ENCODE data around the gene PLXNA4. TPM values are rescaled to one million over a fixed set of nuclear protein-coding genes. Genes with fewer than 3 reads are reported as not detected.

The PLXNA4 gene
- total RNA-seq, 1 experiment from 2014 or later, result not detected

DNA sequence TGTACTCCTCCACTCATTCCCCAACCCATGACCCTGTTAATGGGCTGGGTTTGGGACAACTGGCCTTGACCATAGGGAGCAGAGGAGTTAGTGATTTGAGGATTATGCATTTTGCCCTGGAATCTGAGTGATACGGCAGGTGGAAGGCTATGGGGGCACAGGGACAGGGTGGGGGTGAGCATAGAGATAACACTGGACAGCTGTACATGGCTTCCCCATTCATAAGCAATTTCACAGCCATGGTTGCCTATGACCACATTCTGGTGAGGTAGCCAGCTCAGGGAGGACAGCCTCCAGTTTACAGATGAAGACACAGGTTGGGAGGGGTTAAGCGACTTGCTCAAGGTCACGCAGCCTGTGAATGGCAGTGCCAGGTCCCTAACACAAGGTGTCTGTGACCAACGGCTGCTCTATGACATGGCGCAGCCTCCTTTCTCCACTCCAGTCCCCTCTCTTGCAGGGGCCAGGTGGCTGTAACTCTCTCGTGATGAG, 319.5 kb downstream of the PLXNA4 start:
- Mint-ChIP-seq H3K27ac (ENCODE audit: low read depth, unreplicated experiment) (no peak overlapping the region), H3K9me3 (ENCODE audit: unreplicated experiment) (peaks cover 9% of the 10 kb centered on the region), H3K4me1 (ENCODE audit: insufficient read depth, unreplicated experiment) (no peaks in the 10 kb centered on the region), H3K27me3 (ENCODE audit: insufficient read depth, unreplicated experiment) (no peaks in the 10 kb centered on the region), H3K4me3 (ENCODE audit: unreplicated experiment) (no peak overlapping the region), H3K36me3 (ENCODE audit: insufficient read depth, unreplicated experiment) (no peaks in the 10 kb centered on the region)
- ChIA-PET POLR2A (no interaction called here), CTCF (interaction anchor here (0.6 kb wide), 1 partner anchor 312 kb away, joined by 4 read pairs; no protein-coding TSS in a partner anchor)
- intact Hi-C loops (cut with micrococcal nuclease), result no loop called here
- TF ChIP-seq CTCF (IDR thresholded peaks at IDR 0.05; ENCODE audit: unreplicated experiment), result no peak
- BruUV-seq (replicated peaks), result no TSS peak
- DNase-seq (ENCODE audit: unreplicated experiment), result no peak

DNA sequence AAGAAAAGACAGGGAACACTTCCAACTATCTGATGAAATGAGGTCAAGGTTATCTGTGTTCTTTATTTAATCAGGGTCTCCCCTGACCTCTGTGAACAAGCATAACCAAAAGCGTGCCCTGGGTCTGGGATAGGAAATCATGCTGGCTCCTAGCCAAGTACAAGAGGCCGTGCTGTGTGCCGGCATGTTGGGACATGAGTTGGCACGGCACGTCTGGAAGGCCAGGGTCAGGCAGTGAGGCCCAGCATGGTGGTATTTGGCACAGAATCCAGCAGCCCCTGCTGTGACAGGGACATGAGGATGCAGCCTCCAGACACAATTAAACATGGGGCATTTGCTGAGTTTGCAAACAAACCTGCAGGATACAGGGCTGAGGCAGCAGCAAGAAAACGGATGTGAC, 320.4 kb downstream of the PLXNA4 start:
- no peaks in the 10 kb centered on the region for H3K4me1 Mint-ChIP-seq (ENCODE audit: insufficient read depth, unreplicated experiment)
- peaks cover 9% of the 10 kb centered on the region for H3K9me3 Mint-ChIP-seq (ENCODE audit: unreplicated experiment)
- TF ChIP-seq CTCF (IDR thresholded peaks at IDR 0.05; ENCODE audit: unreplicated experiment), result no peak
- ChIA-PET CTCF (interaction anchor here (0.9 kb wide), 1 partner anchor 110 kb away, joined by 3 read pairs; no protein-coding TSS in a partner anchor), POLR2A (no interaction called here)
- intact Hi-C loops (cut with micrococcal nuclease), result no loop called here
- BruUV-seq (replicated peaks), result no TSS peak
- no peak overlapping the region for H3K27ac Mint-ChIP-seq (ENCODE audit: low read depth, unreplicated experiment)
- no peaks in the 10 kb centered on the region for H3K27me3 Mint-ChIP-seq (ENCODE audit: insufficient read depth, unreplicated experiment)
- no peak overlapping the region for H3K4me3 Mint-ChIP-seq (ENCODE audit: unreplicated experiment)
- H3K36me3 Mint-ChIP-seq (ENCODE audit: insufficient read depth, unreplicated experiment), result no peaks in the 10 kb centered on the region
- peak; percentile 59 for DNase-seq (ENCODE audit: unreplicated experiment)

GRCh38 chr7:132255115-132255797, 321.0 kb downstream of the PLXNA4 start:
- CTCF ChIA-PET, result interaction anchor here (0.9 kb wide), 1 partner anchor 111 kb away, joined by 3 read pairs; no protein-coding TSS in a partner anchor
- no peaks in the 10 kb centered on the region for H3K36me3 Mint-ChIP-seq (ENCODE audit: insufficient read depth, unreplicated experiment)
- TF ChIP-seq CTCF (IDR thresholded peaks at IDR 0.05; ENCODE audit: unreplicated experiment), result no peak
- H3K27ac Mint-ChIP-seq (ENCODE audit: low read depth, unreplicated experiment), result no peak overlapping the region
- POLR2A ChIA-PET, result no interaction called here
- H3K9me3 Mint-ChIP-seq (ENCODE audit: unreplicated experiment), result peaks cover 9% of the 10 kb centered on the region
- no peak overlapping the region for H3K4me3 Mint-ChIP-seq (ENCODE audit: unreplicated experiment)
- intact Hi-C loops (cut with micrococcal nuclease), result no loop called here
- H3K27me3 Mint-ChIP-seq (ENCODE audit: insufficient read depth, unreplicated experiment), result no peaks in the 10 kb centered on the region
- no peak for DNase-seq (ENCODE audit: unreplicated experiment)
- no TSS peak for BruUV-seq (replicated peaks)
- H3K4me1 Mint-ChIP-seq (ENCODE audit: insufficient read depth, unreplicated experiment), result no peaks in the 10 kb centered on the region

DNA sequence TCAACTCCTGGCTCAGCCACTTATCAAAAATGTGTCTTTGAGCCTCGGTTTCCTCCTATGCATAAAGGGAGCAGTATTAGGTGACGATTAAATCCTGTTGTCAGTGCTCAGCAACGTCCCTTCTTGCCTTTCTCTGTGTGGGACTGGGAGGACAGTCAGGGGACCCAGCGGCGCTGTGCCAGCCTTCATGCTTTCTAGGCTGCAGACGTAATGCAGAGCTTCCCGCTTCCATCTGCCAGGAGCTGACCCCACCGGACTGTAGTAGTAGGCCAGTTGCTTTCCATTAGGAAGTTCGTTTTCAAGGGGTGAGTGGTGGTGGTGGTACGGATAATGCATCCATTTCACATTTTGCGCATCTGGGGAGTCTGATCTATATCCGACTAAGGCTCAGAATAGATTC, 321.8 kb downstream of the PLXNA4 start:
- intact Hi-C loops (cut with micrococcal nuclease), result no loop called here
- POLR2A ChIA-PET, result no interaction called here
- CTCF ChIA-PET, result interaction anchor here (0.6 to 2.2 kb wide), 2 partner anchors 309 to 483 kb away, joined by 4 to 7 read pairs; no protein-coding TSS in a partner anchor
- Mint-ChIP-seq H3K27me3 (ENCODE audit: insufficient read depth, unreplicated experiment) (no peaks in the 10 kb centered on the region), H3K9me3 (ENCODE audit: unreplicated experiment) (peaks cover under 1% of the 10 kb centered on the region), H3K4me3 (ENCODE audit: unreplicated experiment) (no peak overlapping the region), H3K4me1 (ENCODE audit: insufficient read depth, unreplicated experiment) (no peaks in the 10 kb centered on the region), H3K36me3 (ENCODE audit: insufficient read depth, unreplicated experiment) (no peaks in the 10 kb centered on the region), H3K27ac (ENCODE audit: low read depth, unreplicated experiment) (no peak overlapping the region)
- BruUV-seq (replicated peaks), result no TSS peak
- no peak for TF ChIP-seq CTCF (IDR thresholded peaks at IDR 0.05; ENCODE audit: unreplicated experiment)
- DNase-seq (ENCODE audit: unreplicated experiment), result no peak
